ENCODE results near the gene RTP5.

The RTP5 gene

GRCh38 chr2:241849616-241850543 is 19.6 kb upstream of the RTP5 start:
- Histone ChIP-seq H3K4me3 (no peak overlapping the region), H3K27me3 (0 out of 22 replicates have a peak, but pooled peaks cover 0 to 2% (median 0%) of the 10 kb centered on the region in 11 experiments), H3K36me3 (peaks cover 0 to 28% (median 0%) of the 10 kb centered on the region in 11 experiments; a peak in 5 of 22 replicates), H3K27ac (0 out of 22 replicates have a peak overlapping the region, but pooled peaks of 2 of the 11 experiments have one; percentile 18 to 29), H4K20me1 (peaks cover 0 to 39% (median 0%) of the 10 kb centered on the region in 11 experiments; a peak in 7 of 22 replicates), H3K9me3 (replicated peaks in 1 of 11) (no peaks in the 10 kb centered on the region), H3K9ac (peak overlapping the region in 4 of 11 experiments; percentile 2 to 31 (median 14); a peak in 1 of 22 replicates), H3K4me2 (no peak overlapping the region), H3K4me1 (peaks cover 32 to 44% (median 38%) of the 10 kb centered on the region in 10 experiments)
- no peak for TF ChIP-seq Cebpa-rat (IDR thresholded peaks at IDR 0.05)

- Histone ChIP-seq H3K27me3 (no peaks in the 10 kb centered on the region), H3K9ac (0 out of 22 replicates have a peak overlapping the region, but pooled peaks of 3 of the 11 experiments have one; percentile 7 to 31 (median 22)), H3K9me3 (replicated peaks in 1 of 11) (no peaks in the 10 kb centered on the region), H3K4me1 (peaks cover 32 to 47% (median 38%) of the 10 kb centered on the region in 10 experiments), H3K36me3 (peaks cover 0 to 28% (median 0%) of the 10 kb centered on the region in 11 experiments; a peak in 5 of 22 replicates), H3K4me3 (no peak overlapping the region), H3K4me2 (peak overlapping the region in 2 of 11 experiments; percentile 3 to 6; a peak in 1 of 22 replicates), H3K27ac (0 out of 22 replicates have a peak overlapping the region, but pooled peaks of 1 of the 11 experiments have one; percentile 29), H4K20me1 (peaks cover 0 to 45% (median 0%) of the 10 kb centered on the region in 11 experiments; a peak in 7 of 22 replicates)
- no peak for TF ChIP-seq Cebpa-rat (IDR thresholded peaks at IDR 0.05)
Observed at GRCh38 chr2:241850544-241851324, 18.8 kb upstream of the RTP5 start.

- TF ChIP-seq Cebpa-rat (IDR thresholded peaks at IDR 0.05): no peak
- H3K27me3 ChIP-seq: no peaks in the 10 kb centered on the region
Observed at GRCh38 chr2:241851325-241852115, 18.0 kb upstream of the RTP5 start.

GRCh38 chr2:241852116-241852980 is 17.2 kb upstream of the RTP5 start:
- H3K27me3 ChIP-seq: no peaks in the 10 kb centered on the region
- no peaks in the 10 kb centered on the region for H3K9me3 ChIP-seq (replicated peaks in 1 of 11)
- H3K4me2 ChIP-seq: no peak overlapping the region
- H4K20me1 ChIP-seq: peaks cover 0 to 45% (median 0%) of the 10 kb centered on the region in 11 experiments; a peak in 7 of 22 replicates
- H3K9ac ChIP-seq: no peak overlapping the region
- TF ChIP-seq Cebpa-rat (IDR thresholded peaks at IDR 0.05): no peak
- H3K4me3 ChIP-seq: no peak overlapping the region
- no peak overlapping the region for H3K27ac ChIP-seq
- H3K4me1 ChIP-seq: peaks cover 39 to 57% (median 45%) of the 10 kb centered on the region in 10 experiments
- peaks cover 0 to 28% (median 0%) of the 10 kb centered on the region in 11 experiments; a peak in 5 of 22 replicates for H3K36me3 ChIP-seq

More at GRCh38 chr2:241851325-241852115, 18.0 kb upstream of the RTP5 start:
- peaks cover 32 to 48% (median 38%) of the 10 kb centered on the region in 10 experiments for H3K4me1 ChIP-seq
- H3K4me2 ChIP-seq: 0 out of 22 replicates have a peak overlapping the region, but pooled peaks of 1 of the 11 experiments have one; percentile 3
- no peak overlapping the region for H3K27ac ChIP-seq
- H3K9ac ChIP-seq: no peak overlapping the region
- H3K9me3 ChIP-seq (replicated peaks in 1 of 11): no peaks in the 10 kb centered on the region
- H3K4me3 ChIP-seq: no peak overlapping the region
- peaks cover 0 to 28% (median 0%) of the 10 kb centered on the region in 11 experiments; a peak in 5 of 22 replicates for H3K36me3 ChIP-seq
- H4K20me1 ChIP-seq: peaks cover 0 to 45% (median 0%) of the 10 kb centered on the region in 11 experiments; a peak in 7 of 22 replicates

- H3K4me3 ChIP-seq: no peak overlapping the region
- peak overlapping the region in 9 of 11 experiments; percentile 86 to 100 (median 99); a peak in 14 of 22 replicates for H3K4me2 ChIP-seq
- H3K27me3 ChIP-seq: no peaks in the 10 kb centered on the region
- peaks cover 0 to 45% (median 0%) of the 10 kb centered on the region in 11 experiments; a peak in 7 of 22 replicates for H4K20me1 ChIP-seq
- TF ChIP-seq Cebpa-rat (IDR thresholded peaks at IDR 0.05): no peak
- no peaks in the 10 kb centered on the region for H3K9me3 ChIP-seq (replicated peaks in 1 of 11)
- H3K27ac ChIP-seq: peak overlapping the region in 2 of 11 experiments; percentile 26 to 40; a peak in 1 of 22 replicates
- peaks cover 47 to 64% (median 53%) of the 10 kb centered on the region in 10 experiments for H3K4me1 ChIP-seq
- peaks cover 0 to 28% (median 0%) of the 10 kb centered on the region in 11 experiments; a peak in 5 of 22 replicates for H3K36me3 ChIP-seq
- no peak overlapping the region for H3K9ac ChIP-seq
Observed at GRCh38 chr2:241852981-241853631, 16.4 kb upstream of the RTP5 start.

GRCh38 chr2:241853651-241854341 is 15.7 kb upstream of the RTP5 start:
- peaks cover 54 to 71% (median 60%) of the 10 kb centered on the region in 10 experiments for H3K4me1 ChIP-seq
- H3K27ac ChIP-seq: peak overlapping the region in 5 of 11 experiments; percentile 23 to 45 (median 26); a peak in 6 of 22 replicates
- peaks cover 0 to 45% (median 0%) of the 10 kb centered on the region in 11 experiments; a peak in 7 of 22 replicates for H4K20me1 ChIP-seq
- peak overlapping the region; percentile 86 to 100 (median 99) for H3K4me2 ChIP-seq
- no peak for TF ChIP-seq Cebpa-rat (IDR thresholded peaks at IDR 0.05)
- H3K27me3 ChIP-seq: no peaks in the 10 kb centered on the region; a peak in 1 of 22 replicates
- peaks cover 0 to 28% (median 0%) of the 10 kb centered on the region in 11 experiments; a peak in 5 of 22 replicates for H3K36me3 ChIP-seq
- H3K4me3 ChIP-seq: no peak overlapping the region
- H3K9ac ChIP-seq: peak overlapping the region in 8 of 11 experiments; percentile 7 to 97 (median 56); a peak in 7 of 22 replicates
- no peaks in the 10 kb centered on the region for H3K9me3 ChIP-seq (replicated peaks in 1 of 11)
